Esophagus squamous epithelium (tissue), 5 donors: Measurements from ENCODE around the gene SCN4A. TPM values are rescaled to one million over a fixed set of nuclear protein-coding genes. Genes with fewer than 3 reads are reported as not detected.
"Not testable (repeated sequence)": the region's sequence is repeated elsewhere in the genome, so short reads cannot be mapped to it uniquely, and the experiment has no call there.

Experiments used
- DNase-seq: peaks from one replicate; lab custom pipeline; 2025; lab: John Stamatoyannopoulos, UW
- H3K27ac ChIP-seq, 4 donors: fragments of 200-600 bp; sonication (generic); one replicate each; pipeline ENCODE4 v1.5.1; 2016 to 2019; ENCODE audit warnings: mild to moderate bottlenecking in 1 of 4
- H3K27me3 ChIP-seq, 4 donors: fragments of 200-600 bp; sonication (generic); 1 replicate in 3 of 4; 2 replicates in 1 of 4; pipeline versions ENCODE4 v1.5.1 to v1.6.0; 2017 to 2021; ENCODE audit warnings: antibody characterized with exemption in 1 of 4
- H3K36me3 ChIP-seq, 3 donors: fragments of 200-600 bp; sonication (generic); one replicate each; pipeline ENCODE4 v1.5.1; 2016 to 2019
- H3K4me1 ChIP-seq, 3 donors: fragments of 200-600 bp; sonication (generic); one replicate each; pipeline ENCODE4 v1.5.1; 2017 to 2019
- H3K4me3 ChIP-seq, 4 donors: fragments of 200-600 bp; sonication (generic); 1 replicate in 3 of 4; 2 replicates in 1 of 4; pipeline ENCODE4 v1.5.1; 2016 to 2019; ENCODE audit warnings: mild to moderate bottlenecking in 2 of 4, moderate library complexity in 1 of 4
- H3K9me3 ChIP-seq, 3 donors: fragments of 200-600 bp; sonication (generic); one replicate each; pipeline ENCODE4 v1.5.1; 2016 to 2019
- POLR2A ChIP-seq, 4 donors: fragments of 450-650 bp; IDR thresholded peaks; one replicate each; pipeline ENCODE4 v1.6.1; 2017; ENCODE audit warnings: antibody characterized with exemption in 4 of 4, mild to moderate bottlenecking in 4 of 4, moderate library complexity in 3 of 4
- WGBS, 2 donors: methylation state at CpG; one replicate each; pipeline ENCODE4 v1.1.5; 2018; 5-methylcytosine and 5-hydroxymethylcytosine counted together
- intact Hi-C: fragments of 100-400 bp; cut with DNase I; formaldehyde crosslinking; loops from one replicate; pipeline ENCODE4 v1.15.0; 2022
- total RNA-seq, 4 donors: library from RNA; depleted of rRNA; stranded (reverse); fragments of >200 nt; gene quantifications; one replicate each; pipeline ENCODE4 v1.1.0, GENCODE V29; 2016
- TF ChIP-seq, protein P1 (sequence below), 6 experiments: fragments of 450-650 bp in 4 of 6; fragments of 200-600 bp in 2 of 6; sonication (generic) in 2 of 6; IDR thresholded peaks; one replicate each; pipeline ENCODE4 v1.5.1; 2016 to 2019; ENCODE audit warnings: antibody characterized with exemption in 6 of 6, mild to moderate bottlenecking in 4 of 6, moderate library complexity in 4 of 6
- donor health status: DM: yes; HTN: yes; CAD: no.

Gene SCN4A
- under 1 TPM in 2 of 4 donors, not detected in 2; under 0.01 to 0.12 TPM for total RNA-seq

DNA sequence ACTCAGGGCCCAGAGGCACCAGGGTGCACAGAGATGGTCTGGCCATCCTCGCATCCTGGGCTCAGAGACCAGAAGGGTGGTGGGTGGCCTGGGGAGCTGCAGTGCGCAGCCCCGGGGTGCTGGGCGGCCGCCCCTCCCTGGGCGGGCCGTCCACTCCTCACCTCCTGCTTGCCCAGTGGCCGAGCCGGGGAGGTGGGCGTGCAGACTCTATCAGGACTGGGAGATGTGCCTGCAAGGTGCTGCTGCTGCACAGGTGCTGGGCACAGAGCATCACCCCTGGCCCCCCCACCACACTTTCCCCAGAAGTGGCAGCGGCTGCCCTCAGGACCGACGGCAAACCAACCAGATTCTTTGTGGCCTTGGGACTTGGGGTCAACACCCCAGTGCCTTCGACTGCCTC is at the start of gene SCN4A:
TSS of gene SCN4A (minus strand) at position 123 of the 400 bp plus-strand sequence. CDS start at position 46, 77 bp downstream.
- Histone ChIP-seq H3K4me1 (peaks cover 0 to 11% (median 10%) of the 10 kb centered on the region in 3 donors), H3K4me3 (no peak within 1 kb of the TSS), H3K9me3 (no peaks in the 10 kb centered on the region), H3K27me3 (peaks cover 0 to 6% (median 0%) of the 10 kb centered on the region in 4 donors), H3K27ac (no peak within 1 kb of the TSS), H3K36me3 (no peaks in the 10 kb centered on the region)
- 100% methylated on average over 7 of the region's 14 CpGs; no CpG with 5 or more reads in 1 of the 2 donors for WGBS, 2 donors
- no peak for TF ChIP-seq POLR2A (IDR thresholded peaks at IDR 0.05)
- TF ChIP-seq, protein P1, sequence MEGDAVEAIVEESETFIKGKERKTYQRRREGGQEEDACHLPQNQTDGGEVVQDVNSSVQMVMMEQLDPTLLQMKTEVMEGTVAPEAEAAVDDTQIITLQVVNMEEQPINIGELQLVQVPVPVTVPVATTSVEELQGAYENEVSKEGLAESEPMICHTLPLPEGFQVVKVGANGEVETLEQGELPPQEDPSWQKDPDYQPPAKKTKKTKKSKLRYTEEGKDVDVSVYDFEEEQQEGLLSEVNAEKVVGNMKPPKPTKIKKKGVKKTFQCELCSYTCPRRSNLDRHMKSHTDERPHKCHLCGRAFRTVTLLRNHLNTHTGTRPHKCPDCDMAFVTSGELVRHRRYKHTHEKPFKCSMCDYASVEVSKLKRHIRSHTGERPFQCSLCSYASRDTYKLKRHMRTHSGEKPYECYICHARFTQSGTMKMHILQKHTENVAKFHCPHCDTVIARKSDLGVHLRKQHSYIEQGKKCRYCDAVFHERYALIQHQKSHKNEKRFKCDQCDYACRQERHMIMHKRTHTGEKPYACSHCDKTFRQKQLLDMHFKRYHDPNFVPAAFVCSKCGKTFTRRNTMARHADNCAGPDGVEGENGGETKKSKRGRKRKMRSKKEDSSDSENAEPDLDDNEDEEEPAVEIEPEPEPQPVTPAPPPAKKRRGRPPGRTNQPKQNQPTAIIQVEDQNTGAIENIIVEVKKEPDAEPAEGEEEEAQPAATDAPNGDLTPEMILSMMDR (IDR thresholded peaks at IDR 0.05) = no peak
- no peak for DNase-seq
- intact Hi-C loops = no loop called here

GRCh38 chr17:64020056-64020766 is 47.5 kb upstream of the SCN4A start, which contains the start of gene ICAM2:
Gene ICAM2, minus strand, starts transcription at chr17:64020633. Its CDS starts 13,942 bp downstream, at chr17:64006691.
- peak; percentile 38 for DNase-seq
- Histone ChIP-seq H3K27ac (peak within 1 kb of the TSS; percentile 54 to 91 (median 83)), H3K4me3 (peak within 1 kb of the TSS; percentile 18 to 61 (median 40)), H3K9me3 (no peaks in the 10 kb centered on the region), H3K27me3 (no peaks in the 10 kb centered on the region), H3K4me1 (peaks cover 0 to 33% (median 3%) of the 10 kb centered on the region in 3 donors), H3K36me3 (no peaks in the 10 kb centered on the region)
- TF ChIP-seq, protein P1 (IDR thresholded peaks at IDR 0.05) = no peak
- TF ChIP-seq POLR2A (IDR thresholded peaks at IDR 0.05) = peak in 1 of 4 donors; percentile 69
- intact Hi-C loops = loop anchor here (10.0 kb wide), 1 partner anchor 95 kb away; no protein-coding TSS in a partner anchor
- 7 to 22% methylated on average over 17 to 22 of the region's 23 CpGs for WGBS, 2 donors

- not testable (repeated sequence) for DNase-seq
- peak overlapping the region in 3 of 4 donors; percentile 36 to 61 (median 44) for H3K4me3 ChIP-seq
- WGBS, 2 donors = 67 to 78% methylated on average over 9 of the region's 9 CpGs
These were observed 46.8 kb upstream of the SCN4A start for GRCh38 chr17:64019551-64019961.

GRCh38 chr17:64017381-64017980 is 44.8 kb upstream of the SCN4A start:
- Histone ChIP-seq H3K27ac (peak overlapping the region in 1 of 4 donors; percentile 15), H3K36me3 (no peaks in the 10 kb centered on the region), H3K4me3 (no peak overlapping the region), H3K4me1 (peaks cover 0 to 39% (median 9%) of the 10 kb centered on the region in 3 donors), H3K27me3 (no peaks in the 10 kb centered on the region), H3K9me3 (no peaks in the 10 kb centered on the region)
- TF ChIP-seq, protein P1 (IDR thresholded peaks at IDR 0.05) = peak in 4 of 6 experiments; percentile 6 to 35 (median 28)
- no peak for TF ChIP-seq POLR2A (IDR thresholded peaks at IDR 0.05)
- WGBS, 2 donors = 60 to 62% methylated on average over 2 of the region's 2 CpGs
- intact Hi-C loops = no loop called here
- DNase-seq = no peak

More at GRCh38 chr17:64019551-64019961, 46.8 kb upstream of the SCN4A start:
- H3K9me3 ChIP-seq, intact Hi-C loops, H3K27me3 ChIP-seq, H3K36me3 ChIP-seq: not testable (repeated sequence)
- Histone ChIP-seq H3K4me1 (peaks cover 0 to 38% (median 9%) of the 10 kb centered on the region in 3 donors), H3K27ac (peak overlapping the region in 3 of 4 donors; percentile 80 to 91 (median 86))

GRCh38 chr17:64016974-64017373 is 44.3 kb upstream of the SCN4A start:
- peaks cover 0 to 39% (median 9%) of the 10 kb centered on the region in 3 donors for H3K4me1 ChIP-seq
- DNase-seq = no peak
- H3K27me3 ChIP-seq = no peaks in the 10 kb centered on the region
- H3K27ac ChIP-seq = peak overlapping the region in 3 of 4 donors; percentile 15 to 39 (median 37)
- 68 to 70% methylated on average over 3 of the region's 3 CpGs for WGBS, 2 donors
- no peak overlapping the region for H3K4me3 ChIP-seq
- H3K9me3 ChIP-seq = no peaks in the 10 kb centered on the region
- TF ChIP-seq POLR2A (IDR thresholded peaks at IDR 0.05) = no peak
- TF ChIP-seq, protein P1 (IDR thresholded peaks at IDR 0.05) = no peak
- H3K36me3 ChIP-seq = no peaks in the 10 kb centered on the region
- intact Hi-C loops = no loop called here
